CD14-positive monocyte (primary cell): ENCODE results near the gene IFFO2. TPM values are rescaled to one million over a fixed set of nuclear protein-coding genes. Genes with fewer than 3 reads are reported as not detected.

Source experiments
- DNase-seq, 3 donors: peaks; one replicate each; pipeline ENCODE4 v3.0.0-alpha.2; 2011 to 2022
- H2AFZ ChIP-seq: 2 replicates; pipeline ENCODE4 v1.6.0; 2012; ENCODE audit warnings: mild to moderate bottlenecking, low read depth, low read length, inconsistent platforms; ENCODE audit not compliant: insufficient read depth, poor library complexity, severe bottlenecking
- H3K27ac ChIP-seq, 2 donors: 1 replicate in 1 of 2; 2 replicates in 1 of 2; pipeline ENCODE4 v1.5.1; 2012 to 2013; ENCODE audit warnings: low read length in 2 of 2, control low read depth in 1 of 2, inconsistent platforms in 1 of 2, low read depth in 1 of 2, mild to moderate bottlenecking in 1 of 2
- H3K27me3 ChIP-seq, 2 donors: one replicate each; pipeline versions ENCODE4 v1.6.0 to v1.6.1; 2011 to 2013; ENCODE audit warnings: low read length in 2 of 2; ENCODE audit not compliant: control insufficient read depth in 2 of 2, insufficient read depth in 2 of 2
- H3K36me3 ChIP-seq, 2 donors: replicated peaks in 1 of 2; 1 replicate in 1 of 2; 2 replicates in 1 of 2; pipeline versions ENCODE4 v1.5.1 to v1.6.1; 2012 to 2013; ENCODE audit warnings: low read length in 2 of 2, control low read depth in 1 of 2, inconsistent platforms in 1 of 2, mild to moderate bottlenecking in 1 of 2; ENCODE audit not compliant: insufficient read depth in 2 of 2, control insufficient read depth in 1 of 2
- H3K4me1 ChIP-seq, 2 donors: 1 replicate in 1 of 2; 2 replicates in 1 of 2; pipeline versions ENCODE4 v1.5.1 to v1.6.1; 2012 to 2013; ENCODE audit warnings: low read length in 2 of 2, control low read depth in 1 of 2, inconsistent platforms in 1 of 2, mild to moderate bottlenecking in 1 of 2, moderate library complexity in 1 of 2; ENCODE audit not compliant: insufficient read depth in 2 of 2, control insufficient read depth in 1 of 2
- H3K4me2 ChIP-seq: replicated peaks from 2 replicates; pipeline ENCODE3; 2012; ENCODE audit warnings: low read length, moderate library complexity, mild to moderate bottlenecking; ENCODE audit not compliant: poor library complexity, severe bottlenecking; ENCODE audit errors: extremely low read depth
- H3K4me3 ChIP-seq, 3 experiments: fragments of 200-600 bp in 1 of 3; sonication (generic) in 1 of 3; replicated peaks in 1 of 3; 1 replicate in 2 of 3; 2 replicates in 1 of 3; pipeline ENCODE4 v1.5.1; 2011 to 2013; ENCODE audit warnings: low read length in 3 of 3, mild to moderate bottlenecking in 3 of 3, control low read depth in 2 of 3, low read depth in 2 of 3, inconsistent platforms in 1 of 3, moderate library complexity in 1 of 3
- H3K79me2 ChIP-seq: 2 replicates; pipeline ENCODE4 v1.6.0; 2012; ENCODE audit warnings: mild to moderate bottlenecking, control low read depth, inconsistent platforms, low read length, moderate library complexity; ENCODE audit not compliant: insufficient read depth
- H3K9ac ChIP-seq: 2 replicates; pipeline ENCODE4 v1.6.0; 2017; ENCODE audit warnings: low read length, mild to moderate bottlenecking; ENCODE audit not compliant: insufficient read depth, poor library complexity, severe bottlenecking
- H3K9me3 ChIP-seq, 2 donors: replicated peaks in 1 of 2; 1 replicate in 1 of 2; 2 replicates in 1 of 2; pipeline versions ENCODE4 v1.5.1 to v1.6.1; 2012 to 2013; ENCODE audit warnings: low read length in 2 of 2, control low read depth in 1 of 2; ENCODE audit not compliant: control insufficient read depth in 1 of 2, insufficient read depth in 1 of 2
- H4K20me1 ChIP-seq: 2 replicates; pipeline ENCODE4 v1.6.0; 2012; ENCODE audit warnings: mild to moderate bottlenecking, low read length, control low read depth, moderate library complexity; ENCODE audit not compliant: insufficient read depth
- H3K27ac Mint-ChIP-seq, 7 donors: one replicate each; pipeline ENCODE4 v1.8.0; 2020; ENCODE audit warnings: mild to moderate bottlenecking in 7 of 7, mixed read lengths in 7 of 7, moderate library complexity in 6 of 7, inconsistent platforms in 2 of 7
- H3K27me3 Mint-ChIP-seq, 3 donors: one replicate each; pipeline ENCODE4 v1.8.0; 2021 to 2022; ENCODE audit warnings: low read depth in 3 of 3, mild to moderate bottlenecking in 3 of 3, mixed read lengths in 3 of 3, moderate library complexity in 3 of 3, inconsistent platforms in 1 of 3
- H3K36me3 Mint-ChIP-seq, 2 donors: one replicate each; pipeline ENCODE4 v1.8.0; 2020; ENCODE audit warnings: mixed read lengths in 2 of 2, inconsistent platforms in 1 of 2, mild to moderate bottlenecking in 1 of 2
- H3K4me1 Mint-ChIP-seq: one replicate; pipeline ENCODE4 v1.8.0; 2020; ENCODE audit warnings: mild to moderate bottlenecking, mixed read lengths
- H3K4me3 Mint-ChIP-seq, 2 donors: one replicate each; pipeline ENCODE4 v1.8.0; 2020; ENCODE audit warnings: mild to moderate bottlenecking in 2 of 2, mixed read lengths in 2 of 2, moderate library complexity in 1 of 2
- H3K9me3 Mint-ChIP-seq, 7 donors: one replicate each; pipeline ENCODE4 v1.8.0; 2020 to 2022; ENCODE audit warnings: mixed read lengths in 7 of 7, mild to moderate bottlenecking in 6 of 7, moderate library complexity in 6 of 7, inconsistent platforms in 2 of 7
- WGBS: methylation state at CpG from one replicate; pipeline ENCODE4 v1.1.5; 2013; ENCODE audit warnings: missing lambda C conversion rate; ENCODE audit not compliant: insufficient coverage; 5-methylcytosine and 5-hydroxymethylcytosine counted together
- intact Hi-C, 2 donors: fragments of 100-400 bp; cut with micrococcal nuclease; formaldehyde crosslinking; loops; one replicate each; pipeline versions ENCODE4 v1.15.0 to v1.15.1; 2023
- polyA plus RNA-seq, 3 donors: library from polyadenylated mRNA; depleted of rRNA in 1 of 3; unstranded in 2 of 3; stranded (reverse) in 1 of 3; fragments of 300-500 nt in 2 of 3; fragments of >200 nt in 1 of 3; fragmentation: Illumina TruSeq in 2 of 3; gene quantifications; 1 replicate in 2 of 3; 2 replicates in 1 of 3; pipeline ENCODE4 v1.2.3, GENCODE V29; 2012 to 2021
- TF ChIP-seq, protein P1 (sequence below): fragments of 200-600 bp; IDR thresholded peaks from one replicate; pipeline ENCODE4 v1.8.0; 2022; ENCODE audit warnings: antibody characterized with exemption, mild to moderate bottlenecking

The IFFO2 gene
- polyA plus RNA-seq, 3 donors: 0.78 to 17.5 (median 0.94) TPM

DNA sequence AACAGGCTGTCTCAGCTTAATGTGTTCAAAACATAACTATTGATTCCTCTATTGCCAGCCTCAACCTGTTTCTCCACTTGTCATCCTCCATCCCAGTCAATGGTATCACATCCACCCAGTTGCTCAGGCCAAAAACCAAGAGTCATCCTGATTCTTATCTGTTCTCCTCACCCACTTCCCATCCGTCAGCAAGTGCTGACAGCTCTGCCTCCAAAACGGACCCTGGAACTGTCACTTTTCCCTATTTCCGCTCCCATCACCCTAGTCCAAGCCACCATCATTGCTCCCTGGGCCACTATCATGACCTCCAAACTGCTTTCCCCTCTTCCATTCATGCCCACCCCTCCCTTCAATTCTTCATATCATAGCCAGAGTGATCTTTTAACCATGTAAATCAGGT lies 36.2 kb upstream of the IFFO2 start:
- Histone ChIP-seq H3K4me3 (no peak overlapping the region), H3K9me3 (no peaks in the 10 kb centered on the region), H2AFZ (no peak overlapping the region), H3K4me1 (no peaks in the 10 kb centered on the region), H3K4me2 (no peak overlapping the region), H3K9ac (no peak overlapping the region), H3K79me2 (no peaks in the 10 kb centered on the region), H4K20me1 (no peaks in the 10 kb centered on the region), H3K36me3 (no peaks in the 10 kb centered on the region), H3K27me3 (no peaks in the 10 kb centered on the region), H3K27ac (no peak overlapping the region)
- DNase-seq: no peak
- Mint-ChIP-seq H3K4me1 (no peaks in the 10 kb centered on the region), H3K9me3 (peaks cover 0 to 5% (median 0%) of the 10 kb centered on the region in 7 donors), H3K4me3 (no peak overlapping the region), H3K27ac (no peak overlapping the region), H3K27me3 (peaks cover 5 to 17% (median 13%) of the 10 kb centered on the region in 3 donors), H3K36me3 (no peaks in the 10 kb centered on the region)
- TF ChIP-seq, protein P1, sequence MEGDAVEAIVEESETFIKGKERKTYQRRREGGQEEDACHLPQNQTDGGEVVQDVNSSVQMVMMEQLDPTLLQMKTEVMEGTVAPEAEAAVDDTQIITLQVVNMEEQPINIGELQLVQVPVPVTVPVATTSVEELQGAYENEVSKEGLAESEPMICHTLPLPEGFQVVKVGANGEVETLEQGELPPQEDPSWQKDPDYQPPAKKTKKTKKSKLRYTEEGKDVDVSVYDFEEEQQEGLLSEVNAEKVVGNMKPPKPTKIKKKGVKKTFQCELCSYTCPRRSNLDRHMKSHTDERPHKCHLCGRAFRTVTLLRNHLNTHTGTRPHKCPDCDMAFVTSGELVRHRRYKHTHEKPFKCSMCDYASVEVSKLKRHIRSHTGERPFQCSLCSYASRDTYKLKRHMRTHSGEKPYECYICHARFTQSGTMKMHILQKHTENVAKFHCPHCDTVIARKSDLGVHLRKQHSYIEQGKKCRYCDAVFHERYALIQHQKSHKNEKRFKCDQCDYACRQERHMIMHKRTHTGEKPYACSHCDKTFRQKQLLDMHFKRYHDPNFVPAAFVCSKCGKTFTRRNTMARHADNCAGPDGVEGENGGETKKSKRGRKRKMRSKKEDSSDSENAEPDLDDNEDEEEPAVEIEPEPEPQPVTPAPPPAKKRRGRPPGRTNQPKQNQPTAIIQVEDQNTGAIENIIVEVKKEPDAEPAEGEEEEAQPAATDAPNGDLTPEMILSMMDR: no peak
- WGBS: 60% methylated on average over 3 of the region's 3 CpGs
- intact Hi-C loops: no loop called here

- Histone ChIP-seq H3K4me3 (no peak overlapping the region), H3K4me1 (no peaks in the 10 kb centered on the region), H3K4me2 (no peak overlapping the region), H3K27ac (no peak overlapping the region), H3K9me3 (no peaks in the 10 kb centered on the region), H3K27me3 (no peaks in the 10 kb centered on the region), H2AFZ (no peak overlapping the region), H4K20me1 (no peaks in the 10 kb centered on the region), H3K9ac (no peak overlapping the region), H3K36me3 (no peaks in the 10 kb centered on the region), H3K79me2 (no peaks in the 10 kb centered on the region)
- no peak for DNase-seq
- Mint-ChIP-seq H3K9me3 (peaks cover 0 to 5% (median 0%) of the 10 kb centered on the region in 7 donors), H3K27ac (no peak overlapping the region), H3K27me3 (peaks cover 10 to 13% (median 13%) of the 10 kb centered on the region in 3 donors), H3K4me1 (no peaks in the 10 kb centered on the region), H3K4me3 (no peak overlapping the region), H3K36me3 (no peaks in the 10 kb centered on the region)
- 100% methylated on average over 3 of the region's 3 CpGs for WGBS
- intact Hi-C loops: no loop called here
- TF ChIP-seq, protein P1: no peak
Observed at GRCh38 chr1:18991585-18991984, 35.1 kb upstream of the IFFO2 start.
